Common myeloid progenitor, CD34-positive (primary cell): ENCODE data around the gene M1AP.

Experiments
- CTCF ChIA-PET: fragments of 350-600 bp; sonication (Branson Sonifier 250); formaldehyde crosslinking; loops from one replicate; lab custom pipeline; 2021; ENCODE audit warnings: antibody characterized with exemption; lab: Charles Lee
- POLR2A ChIA-PET: fragments of 350-600 bp; sonication (Branson Sonifier 250); formaldehyde crosslinking; loops from one replicate; lab custom pipeline; 2021; ENCODE audit warnings: antibody characterized with exemption; lab: Charles Lee
- DNase-seq, 3 donors: peaks; one replicate each; pipeline versions ENCODE4 v3.0.0 to v3.0.0-alpha.2; 2013
- H3K27ac ChIP-seq, 2 experiments: 1 replicate in 1 of 2; 2 replicates in 1 of 2; pipeline ENCODE4 v1.7.0; 2013; ENCODE audit warnings: inconsistent platforms in 2 of 2, low read length in 2 of 2, mild to moderate bottlenecking in 2 of 2, low read depth in 1 of 2, moderate library complexity in 1 of 2; ENCODE audit not compliant: severe bottlenecking in 2 of 2, insufficient read depth in 1 of 2, poor library complexity in 1 of 2
- H3K27me3 ChIP-seq, 5 experiments: replicated peaks in 2 of 5; 1 replicate in 3 of 5; 2 replicates in 2 of 5; pipeline versions ENCODE4 v1.6.1 to v1.7.0; 2013; ENCODE audit warnings: low read length in 4 of 5, mild to moderate bottlenecking in 2 of 5, moderate library complexity in 2 of 5, inconsistent platforms in 1 of 5; ENCODE audit not compliant: insufficient read depth in 5 of 5, control insufficient read depth in 4 of 5
- H3K36me3 ChIP-seq, 4 experiments: 1 replicate in 2 of 4; 2 replicates in 2 of 4; pipeline versions ENCODE4 v1.6.1 to v1.7.0; 2013; ENCODE audit warnings: low read length in 3 of 4, control low read depth in 1 of 4, mild to moderate bottlenecking in 1 of 4; ENCODE audit not compliant: control insufficient read depth in 4 of 4, insufficient read depth in 4 of 4
- H3K4me1 ChIP-seq, 4 experiments: 1 replicate in 3 of 4; 2 replicates in 1 of 4; pipeline versions ENCODE4 v1.6.1 to v1.7.1; 2013; ENCODE audit warnings: low read length in 3 of 4, mild to moderate bottlenecking in 3 of 4, control low read depth in 1 of 4, inconsistent platforms in 1 of 4, moderate library complexity in 1 of 4; ENCODE audit not compliant: control insufficient read depth in 4 of 4, insufficient read depth in 4 of 4; ENCODE audit errors: control extremely low read depth in 1 of 4
- H3K4me3 ChIP-seq, 7 experiments: 1 replicate in 4 of 7; 2 replicates in 3 of 7; pipeline versions ENCODE4 v1.5.1 to v1.7.0; 2013; ENCODE audit warnings: mild to moderate bottlenecking in 7 of 7, low read length in 6 of 7, moderate library complexity in 6 of 7, inconsistent platforms in 2 of 7, low read depth in 2 of 7, control low read depth in 1 of 7; ENCODE audit not compliant: insufficient read depth in 4 of 7, control insufficient read depth in 1 of 7; ENCODE audit errors: extremely low read depth in 1 of 7
- H3K9me3 ChIP-seq, 5 experiments: 1 replicate in 4 of 5; 2 replicates in 1 of 5; pipeline versions ENCODE4 v1.6.1 to v1.7.1; 2013; ENCODE audit warnings: low read length in 4 of 5, mild to moderate bottlenecking in 2 of 5, inconsistent platforms in 1 of 5, low read depth in 1 of 5, moderate library complexity in 1 of 5; ENCODE audit not compliant: control insufficient read depth in 4 of 5, insufficient read depth in 2 of 5; ENCODE audit errors: control extremely low read depth in 1 of 5
- WGBS: methylation state at CpG from one replicate; pipeline ENCODE4 v1.1.5; 2013; ENCODE audit not compliant: insufficient coverage; 5-methylcytosine and 5-hydroxymethylcytosine counted together

M1AP gene

GRCh38 chr2:74510272-74510671 is 137.9 kb downstream of the M1AP start:
- no peak for DNase-seq
- WGBS, result 88% methylated on average over 3 of the region's 4 CpGs
- Histone ChIP-seq H3K27me3 (peaks cover 7 to 66% (median 38%) of the 10 kb centered on the region in 5 experiments), H3K9me3 (no peaks in the 10 kb centered on the region), H3K27ac (no peak overlapping the region), H3K36me3 (peaks cover 0 to 8% (median 7%) of the 10 kb centered on the region in 4 experiments), H3K4me3 (no peak overlapping the region), H3K4me1 (peaks cover 0 to 44% (median 40%) of the 10 kb centered on the region in 4 experiments)
- CTCF ChIA-PET, result interaction anchor here (0.9 to 12.7 kb wide), 9 partner anchors 7 to 83 kb away, joined by 3 to 143 read pairs (median 4); partner anchors contain the start of genes AUP1, CCDC142, DQX1 and HTRA2
- POLR2A ChIA-PET, result interaction anchor here (1.5 kb wide), 1 partner anchor 52 kb away, joined by 4 read pairs; the partner anchor contains the start of gene WBP1

DNA sequence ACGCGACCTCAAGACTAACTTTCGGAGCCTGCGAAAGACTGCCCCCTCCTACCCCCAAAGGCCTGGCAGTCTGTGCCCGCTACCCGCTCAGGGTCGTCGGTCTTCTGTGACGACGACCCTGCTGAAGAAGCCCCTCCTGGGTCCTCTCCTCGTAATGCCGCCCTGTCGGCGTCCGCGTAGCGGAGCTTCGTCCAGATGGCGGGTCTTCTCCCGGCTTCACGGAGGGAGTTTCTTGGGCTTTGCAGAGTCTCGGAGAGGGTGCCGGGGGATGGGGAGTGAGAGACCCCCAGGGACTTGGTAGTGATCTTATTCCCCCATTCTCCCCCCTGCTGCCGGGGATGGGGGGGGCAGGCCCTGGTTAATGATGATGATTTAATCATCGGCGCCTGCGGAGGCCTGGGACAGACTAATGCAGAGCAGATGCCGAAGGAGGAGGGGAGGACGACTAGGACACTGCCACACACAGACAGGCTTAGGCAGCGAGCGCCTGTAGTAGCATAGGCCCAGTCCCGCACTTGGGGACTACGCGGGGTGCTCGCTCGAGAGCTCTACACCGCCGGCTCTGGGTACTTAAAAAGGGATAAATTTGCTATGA is 140.1 kb downstream of the M1AP start:
- DNase-seq, result no peak
- ChIA-PET CTCF (interaction anchor here (0.6 to 12.7 kb wide), 8 partner anchors 10 to 1208 kb away, joined by 3 to 143 read pairs (median 9); partner anchors contain the start of genes AUP1, DQX1 and HTRA2), POLR2A (no interaction called here)
- peak overlapping the region; percentile 92 to 96 for H3K27ac ChIP-seq
- 21% methylated on average over 25 of the region's 38 CpGs for WGBS
- peaks cover 7 to 63% (median 33%) of the 10 kb centered on the region in 5 experiments for H3K27me3 ChIP-seq
- no peaks in the 10 kb centered on the region for H3K9me3 ChIP-seq
- peaks cover 0 to 45% (median 28%) of the 10 kb centered on the region in 4 experiments for H3K4me1 ChIP-seq
- H3K4me3 ChIP-seq, result peak overlapping the region; percentile 80 to 99 (median 91)
- peaks cover 0 to 16% (median 8%) of the 10 kb centered on the region in 4 experiments for H3K36me3 ChIP-seq
